HAP-1 (cell line): ENCODE data around the gene GPRIN2.
"Not testable (repeated sequence)": the region's sequence is repeated elsewhere in the genome, so short reads cannot be mapped to it uniquely, and the experiment has no call there.

Source experiments
- DNase-seq, 2 experiments: peaks; one replicate each; pipeline ENCODE4 v3.0.0-alpha.2; 2016 to 2020; ENCODE audit warnings: low spot score in 2 of 2
- H3K27me3 ChIP-seq: fragments of 250-450 bp; sonication (Bioruptor Pico); 2 replicates; pipeline ENCODE4 v1.5.1; 2020; ENCODE audit warnings: low read depth, mild to moderate bottlenecking, moderate library complexity
- H3K36me3 ChIP-seq: fragments of 250-450 bp; sonication (Bioruptor Pico); replicated peaks from 2 replicates; pipeline ENCODE4 v1.5.1; 2020; ENCODE audit warnings: mild to moderate bottlenecking
- H3K4me1 ChIP-seq: fragments of 250-450 bp; sonication (Bioruptor Pico); 2 replicates; pipeline ENCODE4 v1.5.1; 2020; ENCODE audit warnings: mild to moderate bottlenecking
- H3K4me3 ChIP-seq: fragments of 250-450 bp; sonication (Bioruptor Pico); 2 replicates; pipeline ENCODE4 v1.5.1; 2020; ENCODE audit warnings: mild to moderate bottlenecking, moderate library complexity
- H3K9me3 ChIP-seq: fragments of 250-450 bp; sonication (Bioruptor Pico); 2 replicates; pipeline ENCODE4 v1.5.1; 2020; ENCODE audit warnings: mild to moderate bottlenecking, moderate library complexity
- in situ Hi-C: fragments of 300-500 bp; cut with MboI; formaldehyde crosslinking; loops from 3 replicates; pipeline ENCODE4 v1.14.3; 2020; ENCODE audit warnings: low sequenced_read_pairs, inconsistent platforms, mixed read lengths

GPRIN2 gene

DNA sequence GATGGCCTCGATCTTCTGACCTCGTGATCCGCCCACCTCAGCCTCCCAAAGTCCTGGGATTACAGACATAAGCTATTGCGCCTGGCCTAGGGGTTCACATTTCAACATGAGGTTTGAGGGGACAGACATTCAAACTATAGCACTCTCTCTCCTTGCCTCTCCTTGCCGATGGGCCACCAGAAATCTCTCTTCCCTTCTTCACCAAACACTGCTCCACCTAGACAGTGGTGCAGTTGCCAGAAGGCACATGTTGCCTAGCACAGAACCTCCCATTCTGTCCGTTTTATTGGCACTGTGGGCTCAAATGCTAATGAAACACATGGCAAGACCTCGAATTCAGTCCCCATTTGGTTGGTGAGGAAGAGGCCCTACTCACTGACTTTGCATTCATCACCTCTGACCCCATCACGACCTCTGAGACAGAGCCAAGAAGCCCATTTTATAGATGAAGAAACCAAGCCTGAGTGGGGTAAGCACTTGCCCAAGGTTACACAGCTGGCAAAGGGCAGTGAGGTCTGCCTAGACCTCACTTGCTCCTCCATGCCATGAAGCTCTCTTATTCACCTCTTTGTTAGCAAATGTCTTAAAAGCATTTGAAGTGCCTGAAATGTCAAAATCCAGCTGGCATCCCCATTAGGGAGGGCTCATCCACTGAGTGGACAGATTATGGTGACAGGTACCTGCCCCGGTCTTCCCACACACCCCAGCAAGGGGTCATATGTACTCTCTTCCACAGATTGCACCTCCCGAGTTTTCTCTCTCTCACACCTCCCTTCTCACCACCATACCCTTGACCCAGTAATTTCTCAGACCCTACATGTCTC is 34.0 kb downstream of the GPRIN2 start:
- H3K27me3 ChIP-seq: no peaks in the 10 kb centered on the region
- no peaks in the 10 kb centered on the region for H3K4me1 ChIP-seq
- no peak overlapping the region for H3K4me3 ChIP-seq
- peak in 1 of 2 experiments; percentile 3 for DNase-seq
- no peaks in the 10 kb centered on the region for H3K36me3 ChIP-seq
- in situ Hi-C loops: no loop called here
- H3K9me3 ChIP-seq: peaks cover 3% of the 10 kb centered on the region; the same call in 1 of the 2 replicates

DNA sequence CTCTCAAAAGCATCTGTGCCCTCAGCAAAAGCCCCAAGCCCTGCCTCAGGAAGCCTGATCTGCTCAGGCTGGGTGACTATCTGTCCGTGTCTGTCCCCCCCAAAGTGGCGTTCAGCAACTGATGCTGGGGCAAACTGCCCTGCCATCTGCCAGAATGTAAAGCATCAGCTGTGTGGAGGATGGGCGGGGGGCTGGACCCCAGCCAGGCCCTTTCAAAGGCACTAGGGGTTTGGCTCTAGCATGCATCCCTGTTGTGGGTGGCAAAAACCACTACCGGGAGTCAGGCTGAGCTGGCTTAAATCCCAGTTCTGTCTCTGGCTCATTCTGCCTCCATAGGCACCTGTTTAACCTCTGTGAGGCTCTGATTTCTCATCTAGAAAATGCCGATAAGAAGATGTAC is 35.5 kb downstream of the GPRIN2 start:
- Histone ChIP-seq H3K27me3 (no peaks in the 10 kb centered on the region), H3K36me3 (no peaks in the 10 kb centered on the region), H3K4me3 (no peak overlapping the region), H3K9me3 (peaks cover 1% of the 10 kb centered on the region; the same call in 1 of the 2 replicates), H3K4me1 (no peaks in the 10 kb centered on the region)
- DNase-seq: peak in 1 of 2 experiments; percentile 2
- in situ Hi-C loops: no loop called here

GRCh38 chr10:46520381-46520780 is 36.1 kb downstream of the GPRIN2 start:
- Histone ChIP-seq H3K4me3 (no peak overlapping the region), H3K27me3 (no peaks in the 10 kb centered on the region), H3K4me1 (no peaks in the 10 kb centered on the region), H3K36me3 (no peaks in the 10 kb centered on the region), H3K9me3 (no peaks in the 10 kb centered on the region)
- in situ Hi-C loops: no loop called here
- DNase-seq: peak in 1 of 2 experiments; percentile 5

DNA sequence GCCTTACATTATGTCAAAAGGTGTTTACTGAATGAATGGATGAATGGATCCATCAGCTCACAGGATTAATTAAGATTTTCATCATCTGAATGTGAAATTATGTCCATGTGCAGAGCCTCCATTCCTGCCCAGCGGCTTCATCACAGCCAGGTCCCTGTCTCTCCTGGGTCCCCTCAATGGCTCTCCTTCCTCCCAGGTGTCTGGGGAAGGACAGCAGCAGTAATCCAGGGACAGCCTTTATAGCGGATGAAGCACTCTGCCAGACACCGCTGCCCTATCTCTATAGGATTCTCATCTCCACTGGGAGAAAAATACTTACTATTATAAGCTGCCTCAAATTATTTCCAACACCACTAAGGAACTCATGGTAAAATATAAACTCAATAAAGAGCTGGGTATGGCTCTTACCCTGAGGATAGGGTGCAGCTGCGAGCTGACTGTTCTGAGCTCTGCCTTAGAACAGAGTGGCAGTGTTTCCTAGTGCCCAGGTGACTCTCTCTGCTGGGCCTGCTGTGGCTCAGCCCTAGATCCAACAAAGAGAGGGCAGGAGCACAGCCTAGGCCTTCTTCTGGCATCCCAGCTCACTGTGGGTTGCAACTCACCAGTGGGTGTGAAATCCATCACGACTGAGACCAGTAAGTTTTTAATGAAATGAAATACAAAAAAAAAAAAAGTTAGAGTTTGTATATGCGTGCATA is 38.3 kb downstream of the GPRIN2 start:
- in situ Hi-C loops: no loop called here
- Histone ChIP-seq H3K36me3 (no peaks in the 10 kb centered on the region), H3K27me3 (no peaks in the 10 kb centered on the region), H3K4me3 (no peak overlapping the region), H3K9me3 (no peaks in the 10 kb centered on the region), H3K4me1 (no peaks in the 10 kb centered on the region)
- no peak for DNase-seq

DNA sequence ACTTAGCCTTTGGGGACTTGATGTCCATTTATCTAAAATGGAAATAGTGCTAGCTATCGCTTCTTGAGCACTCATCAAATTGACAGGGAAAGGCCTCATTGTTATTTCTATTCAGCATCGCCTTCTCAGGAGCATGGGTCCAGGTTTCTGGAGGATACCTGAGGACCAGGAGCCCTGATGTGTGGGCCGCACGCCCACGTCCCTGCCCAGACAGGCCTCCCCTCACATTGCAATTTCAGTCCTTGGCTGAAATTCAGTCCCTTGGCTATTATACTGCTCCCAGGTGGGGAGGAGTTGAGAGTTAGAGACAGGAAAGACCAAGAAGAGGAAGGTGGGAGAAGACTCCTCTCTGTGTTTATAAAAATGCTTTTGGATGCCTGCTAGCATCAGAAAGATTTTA is 38.9 kb downstream of the GPRIN2 start:
- no peak for DNase-seq
- H3K4me1 ChIP-seq: no peaks in the 10 kb centered on the region
- H3K27me3 ChIP-seq: no peaks in the 10 kb centered on the region
- in situ Hi-C loops: no loop called here
- H3K9me3 ChIP-seq: no peaks in the 10 kb centered on the region
- H3K36me3 ChIP-seq: no peaks in the 10 kb centered on the region
- no peak overlapping the region for H3K4me3 ChIP-seq

GRCh38 chr10:46516660-46517416 is 39.6 kb downstream of the GPRIN2 start:
- H3K4me3 ChIP-seq: no peak overlapping the region
- no peaks in the 10 kb centered on the region for H3K9me3 ChIP-seq
- no peaks in the 10 kb centered on the region for H3K4me1 ChIP-seq
- H3K36me3 ChIP-seq: no peaks in the 10 kb centered on the region
- in situ Hi-C loops: no loop called here
- no peak for DNase-seq
- no peaks in the 10 kb centered on the region for H3K27me3 ChIP-seq

- no peak for DNase-seq
- Histone ChIP-seq H3K9me3 (no peaks in the 10 kb centered on the region), H3K36me3 (no peaks in the 10 kb centered on the region), H3K4me3 (no peak overlapping the region), H3K27me3 (no peaks in the 10 kb centered on the region), H3K4me1 (no peaks in the 10 kb centered on the region)
- in situ Hi-C loops: no loop called here
Observed at GRCh38 chr10:46515793-46516192, 40.7 kb downstream of the GPRIN2 start.

DNA sequence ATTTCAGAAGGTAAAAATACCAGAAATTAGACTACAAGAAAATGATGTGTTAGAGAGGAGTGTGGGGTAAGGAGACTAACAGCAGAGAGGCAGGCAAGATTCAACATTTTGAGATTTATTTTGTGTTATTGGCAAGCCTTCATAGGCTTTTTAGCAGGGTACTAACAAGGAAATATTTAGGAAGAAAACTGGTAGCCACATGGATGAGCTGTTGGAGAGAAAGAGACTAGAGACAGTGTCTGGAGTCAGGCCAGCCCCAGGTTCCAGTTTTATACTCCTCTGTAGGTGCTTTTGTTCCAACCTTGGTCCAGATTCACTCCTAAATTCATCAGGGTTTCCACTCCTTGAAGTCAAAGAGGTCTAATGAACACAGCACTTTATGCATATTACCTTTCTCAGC is 41.1 kb downstream of the GPRIN2 start:
- H3K9me3 ChIP-seq: no peaks in the 10 kb centered on the region
- in situ Hi-C loops: no loop called here
- no peaks in the 10 kb centered on the region for H3K36me3 ChIP-seq
- H3K27me3 ChIP-seq: no peaks in the 10 kb centered on the region
- H3K4me3 ChIP-seq: no peak overlapping the region
- no peak for DNase-seq
- no peaks in the 10 kb centered on the region for H3K4me1 ChIP-seq

DNA sequence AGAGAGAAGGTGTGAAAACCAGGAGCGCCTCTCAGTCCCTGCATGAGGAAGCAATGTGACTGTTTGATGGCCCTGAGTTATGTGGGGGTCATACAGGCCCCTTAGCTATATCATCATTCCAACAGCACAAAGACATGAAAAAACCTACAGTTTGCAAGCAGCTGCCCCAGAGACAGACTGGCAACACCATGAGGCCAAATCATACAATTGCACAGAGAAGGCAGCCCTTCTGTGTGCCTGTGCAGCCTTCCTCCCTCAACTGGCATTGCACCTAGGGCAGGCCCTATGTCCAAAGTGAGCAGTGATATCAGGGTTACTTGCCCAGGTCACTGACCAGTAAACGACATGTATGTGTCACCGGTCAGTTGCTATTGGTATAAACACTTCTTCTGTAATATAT is 41.6 kb downstream of the GPRIN2 start:
- no peak overlapping the region for H3K4me3 ChIP-seq
- DNase-seq: no peak
- no peaks in the 10 kb centered on the region for H3K27me3 ChIP-seq
- no peaks in the 10 kb centered on the region for H3K36me3 ChIP-seq
- in situ Hi-C loops: no loop called here
- H3K4me1 ChIP-seq: no peaks in the 10 kb centered on the region
- H3K9me3 ChIP-seq: no peaks in the 10 kb centered on the region

DNA sequence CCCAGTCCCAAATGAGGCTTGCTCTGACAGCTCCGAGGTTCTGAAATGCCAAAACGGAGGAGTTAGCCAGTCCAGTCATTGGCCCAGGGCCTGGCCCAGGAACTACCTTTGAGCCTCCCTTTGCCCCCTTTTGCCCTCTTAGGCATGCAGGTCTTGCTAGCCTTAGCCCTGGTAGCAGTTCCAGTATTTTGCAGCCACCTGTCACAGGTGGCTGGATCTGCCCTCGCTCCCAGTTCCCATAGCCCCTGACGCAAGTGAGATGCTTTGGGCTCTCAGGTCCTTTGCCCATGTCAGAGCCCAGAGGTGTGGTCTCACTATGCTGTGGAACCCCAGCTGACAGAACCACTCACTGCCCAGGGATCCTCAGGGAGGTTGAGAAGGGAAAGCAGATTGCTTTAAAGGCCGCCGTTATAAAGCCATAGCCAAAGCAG is 42.0 kb downstream of the GPRIN2 start:
- no peak overlapping the region for H3K4me3 ChIP-seq
- H3K36me3 ChIP-seq: no peaks in the 10 kb centered on the region
- no peak for DNase-seq
- H3K27me3 ChIP-seq: no peaks in the 10 kb centered on the region
- in situ Hi-C loops: no loop called here
- no peaks in the 10 kb centered on the region for H3K4me1 ChIP-seq
- no peaks in the 10 kb centered on the region for H3K9me3 ChIP-seq

GRCh38 chr10:46513333-46513732 is 43.1 kb downstream of the GPRIN2 start:
- H3K4me1 ChIP-seq, H3K4me3 ChIP-seq, H3K27me3 ChIP-seq, H3K36me3 ChIP-seq, H3K9me3 ChIP-seq, in situ Hi-C loops, DNase-seq: not testable (repeated sequence)

DNA sequence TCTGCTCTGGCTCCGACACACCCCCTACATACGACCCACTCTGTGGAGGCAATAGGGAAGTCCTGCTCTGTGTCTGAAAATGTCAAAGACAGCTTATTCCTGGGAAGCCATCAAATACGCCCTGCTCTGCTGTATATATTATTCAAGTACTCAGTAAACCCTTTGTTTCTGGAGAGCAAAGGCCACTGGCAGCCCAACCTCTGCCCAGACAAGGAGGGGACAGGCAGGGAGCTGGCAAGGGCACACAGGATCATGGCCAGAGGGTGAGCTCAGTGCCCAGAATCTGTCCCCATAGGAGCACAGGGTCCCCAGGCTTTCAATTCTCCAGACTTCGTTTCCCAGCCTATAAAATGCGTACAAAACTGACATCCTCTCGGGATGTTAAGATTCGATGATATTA is 43.7 kb downstream of the GPRIN2 start:
- in situ Hi-C loops: not testable (repeated sequence)

DNA sequence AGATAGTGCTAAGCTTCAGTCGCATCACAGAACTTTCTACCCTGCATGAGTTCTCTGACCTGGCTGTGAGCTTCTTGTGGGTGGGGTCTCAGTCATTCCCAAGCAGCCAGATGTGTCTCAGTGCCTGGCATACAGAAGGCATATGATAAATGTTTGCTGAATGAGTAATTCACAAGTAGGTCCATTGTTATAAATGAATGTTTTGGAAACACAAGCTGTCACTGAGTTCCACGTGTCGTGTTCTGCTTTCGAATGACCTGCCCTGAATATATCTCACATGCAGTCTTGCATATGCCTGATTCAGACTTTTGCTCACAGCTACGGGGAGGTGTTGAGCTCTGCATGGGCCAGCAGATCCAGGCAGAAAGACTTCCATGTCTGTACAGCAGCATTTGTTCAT is 44.5 kb downstream of the GPRIN2 start:
- H3K4me3 ChIP-seq, DNase-seq, H3K27me3 ChIP-seq, in situ Hi-C loops, H3K36me3 ChIP-seq, H3K9me3 ChIP-seq, H3K4me1 ChIP-seq: not testable (repeated sequence)

More for the DNA sequence above, 43.7 kb downstream of the GPRIN2 start:
- H3K9me3 ChIP-seq, H3K4me1 ChIP-seq, H3K4me3 ChIP-seq, DNase-seq, H3K36me3 ChIP-seq, H3K27me3 ChIP-seq: not testable (repeated sequence)
